Heart left ventricle (tissue), 16 donors: Measurements from ENCODE around the gene CSNK1A1. TPM values are rescaled to one million over a fixed set of nuclear protein-coding genes. Genes with fewer than 3 reads are reported as not detected.
A peak's percentile ranks its signal among the peaks of the same experiment; 100 is the strongest.

ENCODE experiments used
- ATAC-seq, 4 donors: fragments of 200-7000 bp; cut with Tn5 transposase; one replicate each; pipeline ENCODE4 v1.9.1; 2020 to 2022; ENCODE audit warnings: moderate library complexity in 4 of 4, mild to moderate bottlenecking in 3 of 4, moderate number of reproducible peaks in 1 of 4
- DNase-seq, 5 donors: peaks; one replicate each; pipeline ENCODE4 v3.0.0-alpha.2; 2020
- H3K27ac ChIP-seq, 12 donors: fragments of 200-600 bp; sonication (generic) in 4 of 12; one replicate each; pipeline versions ENCODE4 v1.5.0 to v1.8.0; 2016 to 2022; ENCODE audit warnings: mild to moderate bottlenecking in 2 of 12
- H3K27me3 ChIP-seq, 9 donors: fragments of 200-600 bp; sonication (generic) in 2 of 9; one replicate each; pipeline versions ENCODE4 v1.5.1 to v1.8.0; 2016 to 2022; ENCODE audit warnings: mild to moderate bottlenecking in 3 of 9
- H3K36me3 ChIP-seq, 9 donors: fragments of 200-600 bp; sonication (generic) in 2 of 9; one replicate each; pipeline versions ENCODE4 v1.5.0 to v1.8.0; 2018 to 2022; ENCODE audit warnings: mild to moderate bottlenecking in 2 of 9
- H3K4me1 ChIP-seq, 12 donors: fragments of 200-600 bp; sonication (generic) in 4 of 12; one replicate each; pipeline versions ENCODE4 v1.5.0 to v1.8.0; 2016 to 2022; ENCODE audit warnings: mild to moderate bottlenecking in 3 of 12
- H3K4me3 ChIP-seq, 12 donors: fragments of 200-600 bp; sonication (generic) in 4 of 12; one replicate each; pipeline versions ENCODE4 v1.5.0 to v1.8.0; 2017 to 2022; ENCODE audit warnings: mild to moderate bottlenecking in 9 of 12, moderate library complexity in 4 of 12
- H3K9me3 ChIP-seq, 12 donors: fragments of 200-600 bp; sonication (generic) in 4 of 12; one replicate each; pipeline versions ENCODE4 v1.5.0 to v1.8.0; 2016 to 2022; ENCODE audit warnings: mild to moderate bottlenecking in 1 of 12
- POLR2A ChIP-seq, 2 donors: fragments of 450-650 bp; IDR thresholded peaks; one replicate each; pipeline ENCODE4 v1.6.1; 2017; ENCODE audit warnings: antibody characterized with exemption in 2 of 2, mild to moderate bottlenecking in 2 of 2, moderate library complexity in 2 of 2
- WGBS, 4 donors: extraction: QIAGEN DNeasy Blood & Tissue Kit in 2 of 4; methylation state at CpG; one replicate each; pipeline versions ENCODE4 v1.1.5 to v1.1.7; 2013 to 2018; 5-methylcytosine and 5-hydroxymethylcytosine counted together
- intact Hi-C, 10 donors: fragments of 100-400 bp; cut with DNase I; formaldehyde crosslinking; loops; one replicate each; pipeline versions ENCODE4 v1.11.1 to v1.14.2; 2022
- polyA plus RNA-seq, 2 donors: library from polyadenylated mRNA; stranded (reverse); fragments of 200-250 nt; gene quantifications; one replicate each; pipeline ENCODE4 v1.2.3, GENCODE V29; 2013
- total RNA-seq, 9 donors: library from RNA; depleted of rRNA in 2 of 9; stranded (reverse); fragments of >200 nt in 2 of 9; fragmentation: NEBNext Ultra II Directional in 3 of 9; extraction: Animal tissue kit (Norgen Biotek cat#: 25700) in 3 of 9; gene quantifications; one replicate each; pipeline versions ENCODE4 v1.1.0 to v1.2.4, GENCODE V29; 2016 to 2023
- TF ChIP-seq, protein P1 (sequence below), 12 donors: fragments of 200-600 bp; sonication (generic) in 4 of 12; IDR thresholded peaks; one replicate each; pipeline versions ENCODE4 v1.5.0 to v1.8.0; 2018 to 2022; ENCODE audit warnings: antibody characterized with exemption in 12 of 12, mild to moderate bottlenecking in 5 of 12
- donor health status: ischemic (EF 13 %, LVEDD 7.1; RV severe dilation, severe dysfunction).
- donor health status: healthy with polysubstance abuse.
- donor health status: DM: no; HTN: yes; CAD: no.
- donor health status: DM: no; HTN: no; CAD: no.
- donor health status: ischemic (EF 25% LVEDD 6.9; RV normal size, moderate dysfunction).
- donor health status: ischemic (EF 25% LVEDD 5.7; RV mildly dilated, moderate dysfunction).
- donor health status: healthy.
- donor health status: DM: yes; HTN: yes; CAD: no.
- donor health status: ischemic (EF 35%, LVEDD 5.7; RV mildly dilated, moderate dysfunction).
- donor health status: nonischemic (EF 11% LVEDD 7.7; RV severe dilation, severe dysfunction).
- donor health status: DM: yes; HTN: yes; CAD: no.
- donor health status: PGD.
- donor health status: ischemic (EF 29% LVEDD 5.4; RV normal size, mild dysfunction).
- donor health status: nonischemic (EF 23%, LVEDD 6.1; RV moderate dilation, normal function).

CSNK1A1 gene
- total and polyA plus RNA-seq, 11 donors = 42.5 to 242 (median 209) TPM

DNA sequence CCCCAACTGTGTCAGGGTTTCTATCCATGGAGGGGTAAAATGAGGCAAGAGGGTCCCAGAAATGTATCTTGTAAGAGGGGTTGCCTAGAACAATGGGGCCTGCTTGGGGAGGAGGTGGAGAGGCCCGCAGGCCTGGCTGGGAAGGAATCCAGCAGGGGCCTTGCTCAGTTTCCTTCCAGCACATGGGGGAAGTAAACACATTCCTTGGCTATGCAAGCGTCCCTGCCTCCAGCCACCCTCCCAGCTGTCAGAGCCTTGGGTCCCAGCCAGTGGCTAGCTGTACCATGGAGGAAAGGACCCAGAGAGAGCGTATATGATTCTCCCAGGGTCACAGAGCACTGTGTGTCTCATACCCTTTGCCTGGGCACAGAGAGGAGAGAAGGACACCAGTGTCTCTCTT, 101.0 kb downstream of the CSNK1A1 start:
- peak; percentile 82 to 89 (median 88) for DNase-seq
- H3K27ac ChIP-seq = peak overlapping the region; percentile 76 to 94 (median 89)
- no peaks in the 10 kb centered on the region for H3K9me3 ChIP-seq
- H3K4me3 ChIP-seq = no peak overlapping the region
- peak; percentile 60 to 75 (median 68) for ATAC-seq
- no peaks in the 10 kb centered on the region for H3K36me3 ChIP-seq
- H3K4me1 ChIP-seq = peaks cover 15 to 87% (median 68%) of the 10 kb centered on the region in 12 donors
- WGBS, 4 donors = 5 to 40% (median 20%) methylated on average over 2 to 3 of the region's 3 CpGs
- intact Hi-C loops = loop anchor here in 3 of 10 donors (2.0 to 5.0 kb wide), 2 partner anchors 37 to 101 kb away; partner anchors contain the start of gene CSNK1A1 (in 1 of the 3)
- TF ChIP-seq, protein P1, sequence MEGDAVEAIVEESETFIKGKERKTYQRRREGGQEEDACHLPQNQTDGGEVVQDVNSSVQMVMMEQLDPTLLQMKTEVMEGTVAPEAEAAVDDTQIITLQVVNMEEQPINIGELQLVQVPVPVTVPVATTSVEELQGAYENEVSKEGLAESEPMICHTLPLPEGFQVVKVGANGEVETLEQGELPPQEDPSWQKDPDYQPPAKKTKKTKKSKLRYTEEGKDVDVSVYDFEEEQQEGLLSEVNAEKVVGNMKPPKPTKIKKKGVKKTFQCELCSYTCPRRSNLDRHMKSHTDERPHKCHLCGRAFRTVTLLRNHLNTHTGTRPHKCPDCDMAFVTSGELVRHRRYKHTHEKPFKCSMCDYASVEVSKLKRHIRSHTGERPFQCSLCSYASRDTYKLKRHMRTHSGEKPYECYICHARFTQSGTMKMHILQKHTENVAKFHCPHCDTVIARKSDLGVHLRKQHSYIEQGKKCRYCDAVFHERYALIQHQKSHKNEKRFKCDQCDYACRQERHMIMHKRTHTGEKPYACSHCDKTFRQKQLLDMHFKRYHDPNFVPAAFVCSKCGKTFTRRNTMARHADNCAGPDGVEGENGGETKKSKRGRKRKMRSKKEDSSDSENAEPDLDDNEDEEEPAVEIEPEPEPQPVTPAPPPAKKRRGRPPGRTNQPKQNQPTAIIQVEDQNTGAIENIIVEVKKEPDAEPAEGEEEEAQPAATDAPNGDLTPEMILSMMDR (IDR thresholded peaks at IDR 0.05) = no peak
- TF ChIP-seq POLR2A (IDR thresholded peaks at IDR 0.05) = no peak
- H3K27me3 ChIP-seq = no peaks in the 10 kb centered on the region

DNA sequence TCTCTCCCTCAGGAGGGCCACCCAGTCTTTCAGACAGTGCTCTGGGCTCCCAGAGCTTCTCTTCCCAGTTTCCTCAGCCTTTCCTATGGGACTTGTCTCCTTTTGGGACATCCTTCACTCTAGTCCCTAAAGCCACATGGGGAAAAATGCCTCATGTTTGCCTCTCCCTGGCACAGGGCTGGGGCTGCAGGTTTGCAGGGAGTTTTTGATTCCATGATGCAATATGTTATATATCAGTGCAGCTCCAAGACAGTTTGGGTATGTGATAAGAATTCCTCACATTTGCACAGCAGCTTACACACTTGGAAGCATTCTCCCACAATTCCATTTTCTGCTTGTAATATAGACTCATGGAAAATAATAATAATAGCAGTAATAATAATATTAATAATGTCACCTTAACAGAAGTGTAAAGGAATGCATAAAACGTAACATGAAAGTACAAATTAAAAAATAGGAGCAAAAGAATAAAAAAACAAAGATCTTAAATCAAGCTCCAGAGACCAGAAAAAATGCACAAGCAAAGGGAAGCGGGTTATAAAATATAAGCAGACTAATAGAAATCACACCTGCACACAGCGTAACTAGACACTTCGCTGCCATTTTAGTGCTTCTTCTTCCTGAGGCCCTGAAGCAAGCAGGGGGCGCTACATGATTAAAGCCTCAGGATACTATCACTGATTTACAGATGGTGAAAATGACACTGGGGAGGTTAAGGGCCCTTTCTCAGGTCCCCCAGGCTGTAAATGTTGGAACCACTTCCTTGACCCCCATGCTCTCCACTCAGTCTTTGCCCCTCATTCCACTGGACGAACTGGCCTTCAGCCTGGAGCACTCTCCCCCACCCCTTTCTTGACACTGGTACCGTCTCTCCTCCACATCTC, 102.2 kb downstream of the CSNK1A1 start:
- Histone ChIP-seq H3K27ac (peak overlapping the region in 11 of 12 donors; percentile 79 to 94 (median 89)), H3K4me1 (peaks cover 15 to 92% (median 67%) of the 10 kb centered on the region in 12 donors), H3K27me3 (no peaks in the 10 kb centered on the region), H3K4me3 (no peak overlapping the region), H3K36me3 (no peaks in the 10 kb centered on the region), H3K9me3 (no peaks in the 10 kb centered on the region)
- 83 to 91% (median 89%) methylated on average over 7 of the region's 7 CpGs for WGBS, 4 donors
- intact Hi-C loops = loop anchor here in 4 of 10 donors (2.0 to 5.0 kb wide), 3 partner anchors 38 to 112 kb away; partner anchors contain the start of gene CSNK1A1 (in 1 of the 4)
- TF ChIP-seq POLR2A (IDR thresholded peaks at IDR 0.05) = no peak
- TF ChIP-seq, protein P1 (IDR thresholded peaks at IDR 0.05) = peak in 6 of 12 donors; percentile 16 to 39 (median 30)
- ATAC-seq = no peak
- DNase-seq = no peak

DNA sequence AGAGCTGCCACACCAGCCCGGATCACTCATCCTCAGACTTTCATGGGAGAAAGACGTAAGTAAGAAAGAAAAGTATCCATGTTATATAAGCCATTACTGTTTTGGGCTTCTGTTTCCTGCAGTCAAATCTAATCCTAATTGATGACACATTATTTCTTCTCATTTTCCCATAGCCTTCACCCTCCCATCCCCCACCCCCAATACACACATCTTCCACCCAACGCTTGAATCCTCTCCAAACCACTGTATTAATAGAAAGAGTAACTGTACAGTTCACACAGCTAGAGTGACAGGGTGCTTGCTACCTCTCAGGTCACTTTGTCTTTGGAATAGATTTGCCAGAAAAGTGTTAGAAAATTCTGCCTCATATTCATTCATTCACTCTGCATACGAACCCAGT, 102.8 kb downstream of the CSNK1A1 start:
- WGBS, 4 donors = 64 to 74% (median 72%) methylated on average over 4 of the region's 4 CpGs
- no peaks in the 10 kb centered on the region for H3K9me3 ChIP-seq
- peaks cover 15 to 86% (median 63%) of the 10 kb centered on the region in 12 donors for H3K4me1 ChIP-seq
- no peak for DNase-seq
- peak overlapping the region in 8 of 12 donors; percentile 31 to 91 (median 62) for H3K27ac ChIP-seq
- no peaks in the 10 kb centered on the region for H3K36me3 ChIP-seq
- TF ChIP-seq, protein P1 (IDR thresholded peaks at IDR 0.05) = no peak
- no peak for TF ChIP-seq POLR2A (IDR thresholded peaks at IDR 0.05)
- intact Hi-C loops = loop anchor here in 4 of 10 donors (2.0 to 5.0 kb wide), 3 partner anchors 39 to 112 kb away; partner anchors contain the start of gene CSNK1A1 (in 1 of the 4)
- H3K4me3 ChIP-seq = no peak overlapping the region
- no peak for ATAC-seq
- H3K27me3 ChIP-seq = no peaks in the 10 kb centered on the region
